Pons (tissue), 1 donor: Measurements from ENCODE around the gene IPO11.
"Not testable (repeated sequence)": the region's sequence is repeated elsewhere in the genome, so short reads cannot be mapped to it uniquely, and the experiment has no call there.

ENCODE experiments used
- DNase-seq: peaks from one replicate; pipeline ENCODE4 v3.0.0-alpha.2; 2016; ENCODE audit warnings: low spot score

Gene IPO11

GRCh38 chr5:62514510-62515119 lies 102.1 kb downstream of the IPO11 start:
- no peak for DNase-seq

GRCh38 chr5:62520812-62521211 lies 108.2 kb downstream of the IPO11 start:
- DNase-seq: not testable (repeated sequence)

GRCh38 chr5:62521319-62521718 lies 108.8 kb downstream of the IPO11 start:
- DNase-seq: peak; percentile 72

- no peak for DNase-seq
These were observed 110.2 kb downstream of the IPO11 start for GRCh38 chr5:62522811-62523210.

DNA sequence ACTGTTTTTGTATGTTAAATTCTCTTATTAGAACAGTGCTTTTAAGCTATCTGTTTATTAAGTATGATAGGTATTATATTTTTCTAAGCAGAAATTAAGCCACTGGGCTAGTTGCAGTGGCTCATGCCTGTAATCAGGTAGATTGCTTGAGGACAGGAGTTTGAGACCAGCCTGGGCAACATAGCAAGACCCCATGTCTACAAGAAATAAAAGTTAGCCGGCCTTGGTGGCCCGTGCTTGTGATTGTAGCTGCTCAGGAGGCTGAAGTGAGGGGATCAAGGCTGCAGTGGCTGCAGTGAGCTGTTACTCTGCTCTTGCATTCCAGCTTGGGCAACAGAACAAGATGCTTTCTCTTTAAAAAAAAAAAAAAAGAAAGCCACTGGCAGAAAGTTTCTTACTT lies 121.0 kb downstream of the IPO11 start:
- no peak for DNase-seq

DNA sequence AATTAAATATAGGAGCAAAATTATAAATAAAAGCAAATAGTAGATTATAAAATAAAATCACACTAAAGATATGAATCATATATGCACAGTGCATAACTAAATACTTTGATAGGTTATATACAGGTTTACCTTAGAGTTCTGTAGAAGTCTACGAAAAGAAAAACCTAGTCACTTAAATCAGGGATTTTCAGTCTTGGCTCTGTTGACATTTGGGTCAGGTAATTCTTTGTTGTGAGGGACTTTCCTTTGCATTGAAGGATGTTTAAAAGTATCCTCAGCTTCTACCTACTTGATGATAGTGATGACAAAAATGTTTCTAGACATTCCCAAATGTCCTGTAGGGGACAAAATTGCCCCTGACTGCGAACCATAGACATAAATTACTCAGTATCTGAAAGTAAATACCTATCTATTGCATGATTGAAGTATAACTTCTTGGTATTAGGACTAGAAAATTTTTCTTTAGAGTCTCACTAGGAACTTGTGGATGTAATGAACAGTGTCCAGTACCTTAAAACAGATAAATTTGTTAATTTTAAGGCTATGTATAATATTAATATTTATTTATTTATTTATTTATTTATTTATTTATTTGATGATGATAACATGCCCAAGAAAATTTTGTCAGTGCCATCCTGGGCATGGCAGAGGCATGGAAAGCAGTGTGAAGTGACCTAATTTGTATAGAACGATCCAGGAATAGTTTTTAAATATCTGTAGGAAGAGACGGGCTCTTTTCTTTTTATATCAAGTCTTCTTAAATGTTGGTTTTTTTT lies 122.1 kb downstream of the IPO11 start:
- no peak for DNase-seq

GRCh38 chr5:62536232-62536631 lies 123.7 kb downstream of the IPO11 start:
- DNase-seq: no peak

DNA sequence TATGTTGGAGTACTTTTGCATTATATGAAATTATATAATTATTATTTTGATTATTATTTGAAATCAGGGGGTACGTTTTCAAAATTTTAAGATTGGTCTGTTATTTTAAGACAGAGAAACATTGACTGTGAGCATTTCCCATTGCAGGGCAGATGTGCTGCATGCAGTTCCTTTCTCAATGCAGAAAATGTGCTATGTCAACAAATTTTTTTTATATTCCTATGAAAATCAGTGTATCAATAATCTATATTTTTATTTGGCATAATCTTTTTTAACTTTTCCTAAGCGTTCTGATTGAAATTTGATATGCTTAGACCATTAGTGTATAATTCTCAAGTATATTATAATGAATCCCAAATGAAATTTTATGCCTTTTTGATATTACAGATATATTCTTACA lies 124.2 kb downstream of the IPO11 start:
- no peak for DNase-seq

- DNase-seq: no peak
These were observed 125.7 kb downstream of the IPO11 start for GRCh38 chr5:62538017-62538942.

GRCh38 chr5:62542720-62543119 lies 130.2 kb downstream of the IPO11 start:
- DNase-seq: no peak

DNA sequence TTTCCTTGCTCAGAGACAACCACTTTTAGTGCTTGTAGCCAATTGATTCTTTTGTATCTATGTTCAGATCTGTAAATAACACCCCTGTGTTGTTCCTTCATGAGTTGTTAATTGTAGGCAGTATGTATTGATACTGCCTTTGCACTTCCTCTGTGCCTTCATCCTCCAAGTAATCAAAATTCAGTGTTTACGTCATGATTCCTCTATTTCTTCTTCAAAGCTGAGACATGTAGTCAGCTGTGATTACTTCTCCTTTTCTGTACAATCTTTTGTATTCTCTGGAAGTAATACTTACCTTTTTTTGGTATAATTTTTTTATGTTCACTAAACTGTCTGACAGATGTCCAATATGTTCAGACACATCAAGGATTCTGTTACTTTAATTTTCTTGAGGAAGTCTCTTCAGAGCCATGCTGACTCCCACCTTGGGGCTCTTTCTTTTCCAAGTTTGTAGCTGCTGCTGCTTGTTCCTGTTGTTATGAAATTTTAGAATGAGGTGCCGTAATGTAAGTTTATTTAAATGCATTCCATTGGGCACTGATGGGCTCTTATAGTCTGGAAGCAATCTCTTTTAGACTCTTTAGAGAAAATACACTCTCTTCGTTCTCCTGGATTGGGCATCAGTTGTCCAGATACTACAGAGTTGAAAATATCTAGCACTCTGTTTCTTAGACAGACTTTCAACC lies 135.5 kb downstream of the IPO11 start:
- DNase-seq: peak; percentile 37

- DNase-seq: no peak
These were observed 137.5 kb downstream of the IPO11 start for GRCh38 chr5:62550103-62550502.

- no peak for DNase-seq
These were observed 143.4 kb downstream of the IPO11 start for GRCh38 chr5:62555930-62556329.

- DNase-seq: no peak
These were observed 146.4 kb downstream of the IPO11 start for GRCh38 chr5:62558941-62559340.

DNA sequence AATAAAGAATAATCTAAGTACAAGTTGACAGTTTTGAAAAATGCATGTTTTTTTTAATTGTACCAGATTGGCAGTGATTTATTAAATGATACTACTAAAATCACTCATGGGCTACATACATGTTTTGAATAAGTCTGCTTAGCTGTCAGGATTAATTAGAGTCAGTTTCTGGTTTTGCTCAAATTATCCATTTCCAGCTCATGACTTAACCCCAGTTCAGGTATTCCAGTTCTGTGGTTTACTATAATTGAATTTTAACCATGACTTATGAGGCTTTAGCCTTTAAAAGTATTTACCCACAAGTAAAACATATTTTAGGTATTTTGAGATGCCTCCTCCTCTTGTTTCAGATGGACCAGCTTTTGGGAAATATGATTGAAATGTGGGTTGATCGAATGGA lies 148.2 kb downstream of the IPO11 start:
- no peak for DNase-seq

DNA sequence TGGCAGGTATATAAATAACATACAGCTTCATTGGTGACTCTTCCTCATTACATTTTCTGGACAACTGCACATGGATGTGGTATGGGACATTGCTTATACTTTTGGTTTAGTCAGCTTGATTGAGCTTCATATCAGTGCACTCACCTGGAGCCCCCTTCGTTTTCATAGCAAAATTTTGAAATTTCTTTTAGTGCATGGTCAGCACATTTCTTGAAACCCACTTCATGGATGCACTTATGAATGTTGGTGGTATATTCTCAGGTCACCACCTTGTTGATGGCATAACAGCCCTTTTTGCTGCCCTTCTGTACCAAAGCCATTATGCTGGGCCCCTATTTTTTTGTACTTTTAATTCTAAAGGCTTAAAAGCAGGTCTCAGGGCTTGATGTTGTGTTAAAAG lies 149.3 kb downstream of the IPO11 start:
- DNase-seq: no peak

- DNase-seq: no peak
These were observed 150.3 kb downstream of the IPO11 start for GRCh38 chr5:62562867-62563266.

DNA sequence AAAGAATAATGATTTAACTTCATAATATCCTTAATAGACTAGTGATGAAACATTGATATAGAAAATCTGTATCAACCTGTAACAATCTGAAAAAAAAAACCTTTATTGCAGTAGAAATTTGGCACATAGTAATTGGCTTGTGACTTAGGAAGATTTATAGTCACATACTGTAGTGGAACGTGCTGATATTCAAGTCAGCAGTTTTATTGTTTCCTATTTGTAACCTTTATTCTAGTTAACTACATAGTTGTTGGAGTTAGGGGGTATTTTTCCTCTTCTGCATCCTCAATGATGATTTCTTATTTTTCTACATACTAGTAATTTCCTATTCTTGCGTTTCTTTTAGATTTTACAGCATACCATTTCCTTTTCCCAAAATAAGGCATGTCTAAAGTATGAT lies 151.5 kb downstream of the IPO11 start:
- no peak for DNase-seq

GRCh38 chr5:62565740-62566139 lies 153.2 kb downstream of the IPO11 start:
- DNase-seq: not testable (repeated sequence)

DNA sequence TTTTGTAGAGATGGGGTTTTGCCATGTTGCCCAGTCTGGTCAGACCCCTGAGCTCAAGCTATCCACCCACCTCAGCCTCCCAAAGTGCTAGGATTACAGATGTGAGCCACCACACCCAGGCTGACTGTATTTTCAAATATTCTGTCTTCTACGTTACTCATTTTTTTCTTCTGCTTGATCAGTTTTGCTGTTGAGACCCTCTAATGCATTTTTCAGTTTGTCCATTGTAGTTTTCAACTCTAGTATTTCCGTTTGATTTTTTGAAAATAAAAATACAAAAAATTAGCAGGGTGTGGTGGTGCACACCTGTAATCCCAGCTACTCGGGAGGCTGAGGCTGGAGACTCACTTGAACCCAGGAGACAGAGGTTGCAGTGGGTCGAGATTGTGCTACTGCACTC lies 155.6 kb downstream of the IPO11 start:
- DNase-seq: no peak

DNA sequence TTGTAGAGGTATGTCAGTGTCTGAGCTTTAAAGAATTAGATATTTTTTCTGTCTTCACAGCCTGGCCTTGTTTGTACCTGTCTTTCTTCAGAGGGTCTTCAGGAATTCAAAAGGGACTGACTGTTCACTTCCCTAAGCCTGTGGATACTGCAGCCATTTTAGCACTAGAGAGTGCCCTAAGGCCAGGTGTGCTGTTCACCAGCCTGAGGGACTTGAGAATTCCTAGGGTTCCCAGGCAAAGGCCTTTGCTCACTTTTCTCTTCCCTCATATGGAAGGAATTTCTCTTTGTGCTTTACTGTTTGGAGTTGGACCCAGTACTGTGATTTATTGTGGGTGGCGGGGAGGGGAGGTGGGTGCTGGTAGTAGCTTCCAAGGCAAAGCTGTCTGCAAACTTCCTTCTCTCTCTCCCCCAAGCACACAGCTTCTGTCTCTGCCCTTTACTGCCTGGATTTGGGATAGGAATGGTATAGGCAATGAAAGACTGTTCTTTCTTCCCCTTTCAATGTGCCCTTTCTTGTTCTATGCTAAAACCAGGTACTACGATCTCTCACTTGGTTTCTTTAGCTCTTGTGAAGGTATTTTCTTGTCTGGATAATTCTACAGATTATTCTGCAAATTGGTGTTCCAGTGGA lies 156.4 kb downstream of the IPO11 start:
- DNase-seq: no peak

- DNase-seq: no peak
These were observed 156.9 kb downstream of the IPO11 start for GRCh38 chr5:62569470-62569869.
